NAMALWA (cell line): ENCODE results near the gene ACTRT2.

ENCODE experiments used
- DNase-seq: peaks from one replicate; pipeline ENCODE4 v3.0.0-alpha.2; 2015; ENCODE audit warnings: low spot score

ACTRT2 gene

GRCh38 chr1:3033040-3033789, 11.9 kb downstream of the ACTRT2 start:
- DNase-seq, result no peak

- no peak for DNase-seq
Observed at GRCh38 chr1:3033790-3034090, 12.5 kb downstream of the ACTRT2 start.

GRCh38 chr1:3034162-3034561, 12.9 kb downstream of the ACTRT2 start:
- no peak for DNase-seq

- no peak for DNase-seq
Observed at GRCh38 chr1:3034728-3035562, 13.7 kb downstream of the ACTRT2 start.

GRCh38 chr1:3035563-3036446, 14.5 kb downstream of the ACTRT2 start:
- no peak for DNase-seq

- DNase-seq, result no peak
Observed at GRCh38 chr1:3036447-3037280, 15.4 kb downstream of the ACTRT2 start.

- DNase-seq, result no peak
Observed at GRCh38 chr1:3037281-3038040, 16.2 kb downstream of the ACTRT2 start.

GRCh38 chr1:3038113-3038551, 16.9 kb downstream of the ACTRT2 start:
- no peak for DNase-seq

- no peak for DNase-seq
Observed at GRCh38 chr1:3038571-3039181, 17.4 kb downstream of the ACTRT2 start.

- DNase-seq, result no peak
Observed at GRCh38 chr1:3040004-3040403, 18.7 kb downstream of the ACTRT2 start.

GRCh38 chr1:3042481-3042880, 21.2 kb downstream of the ACTRT2 start:
- peak; percentile 38 for DNase-seq

GRCh38 chr1:3049164-3049563, 27.9 kb downstream of the ACTRT2 start:
- no peak for DNase-seq

GRCh38 chr1:3049905-3050304, 28.6 kb downstream of the ACTRT2 start:
- no peak for DNase-seq

- DNase-seq, result no peak
Observed at GRCh38 chr1:3050603-3051002, 29.3 kb downstream of the ACTRT2 start.

GRCh38 chr1:3051270-3052268, 30.3 kb downstream of the ACTRT2 start:
- no peak for DNase-seq

- DNase-seq, result no peak
Observed at GRCh38 chr1:3052501-3052900, 31.2 kb downstream of the ACTRT2 start.

GRCh38 chr1:3053366-3053980, 32.2 kb downstream of the ACTRT2 start:
- DNase-seq, result no peak

- no peak for DNase-seq
Observed at GRCh38 chr1:3053986-3054385, 32.7 kb downstream of the ACTRT2 start.

- no peak for DNase-seq
Observed at GRCh38 chr1:3054474-3054873, 33.2 kb downstream of the ACTRT2 start.
